C4-2B (cell line): ENCODE measurements around the gene GPATCH1.

Source experiments
- ZFX ChIP-seq: fragments of 450-650 bp; IDR thresholded peaks from 2 replicates; pipeline ENCODE4 v1.6.1; 2017
- TF ChIP-seq, protein P1 (sequence below): fragments of 450-650 bp; conservative IDR thresholded peaks from 2 replicates; pipeline ENCODE4 v1.5.1; 2017; ENCODE audit warnings: mild to moderate bottlenecking

DNA sequence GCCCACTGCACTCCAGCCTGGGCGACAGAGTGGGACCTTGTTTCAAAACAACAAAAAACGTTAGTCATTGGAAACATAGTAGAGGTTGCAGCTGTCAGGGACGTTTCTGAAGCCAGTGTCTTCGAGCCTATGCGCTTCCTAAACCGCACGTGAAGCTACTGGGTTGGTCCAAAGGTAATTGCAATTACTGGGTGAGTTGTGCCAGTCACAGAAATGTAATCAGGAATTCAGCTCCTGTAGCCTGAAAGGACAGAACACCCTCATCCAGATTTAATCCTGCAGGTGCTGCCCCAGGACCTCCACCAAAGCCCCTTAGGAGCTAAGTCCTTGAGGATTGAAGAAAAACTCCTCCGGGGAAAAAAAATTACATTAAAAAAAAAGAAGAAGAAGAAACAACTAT, 13.9 kb upstream of the GPATCH1 start:
- TF ChIP-seq, protein P1, sequence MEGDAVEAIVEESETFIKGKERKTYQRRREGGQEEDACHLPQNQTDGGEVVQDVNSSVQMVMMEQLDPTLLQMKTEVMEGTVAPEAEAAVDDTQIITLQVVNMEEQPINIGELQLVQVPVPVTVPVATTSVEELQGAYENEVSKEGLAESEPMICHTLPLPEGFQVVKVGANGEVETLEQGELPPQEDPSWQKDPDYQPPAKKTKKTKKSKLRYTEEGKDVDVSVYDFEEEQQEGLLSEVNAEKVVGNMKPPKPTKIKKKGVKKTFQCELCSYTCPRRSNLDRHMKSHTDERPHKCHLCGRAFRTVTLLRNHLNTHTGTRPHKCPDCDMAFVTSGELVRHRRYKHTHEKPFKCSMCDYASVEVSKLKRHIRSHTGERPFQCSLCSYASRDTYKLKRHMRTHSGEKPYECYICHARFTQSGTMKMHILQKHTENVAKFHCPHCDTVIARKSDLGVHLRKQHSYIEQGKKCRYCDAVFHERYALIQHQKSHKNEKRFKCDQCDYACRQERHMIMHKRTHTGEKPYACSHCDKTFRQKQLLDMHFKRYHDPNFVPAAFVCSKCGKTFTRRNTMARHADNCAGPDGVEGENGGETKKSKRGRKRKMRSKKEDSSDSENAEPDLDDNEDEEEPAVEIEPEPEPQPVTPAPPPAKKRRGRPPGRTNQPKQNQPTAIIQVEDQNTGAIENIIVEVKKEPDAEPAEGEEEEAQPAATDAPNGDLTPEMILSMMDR = no peak
- TF ChIP-seq ZFX = no peak
